Fibroblast of skin of scalp (primary cell): ENCODE measurements around the gene ADRA2C.

Experiments
- DNase-seq: peaks from one replicate; pipeline ENCODE4 v3.0.0-alpha.2; 2013

Gene ADRA2C

DNA sequence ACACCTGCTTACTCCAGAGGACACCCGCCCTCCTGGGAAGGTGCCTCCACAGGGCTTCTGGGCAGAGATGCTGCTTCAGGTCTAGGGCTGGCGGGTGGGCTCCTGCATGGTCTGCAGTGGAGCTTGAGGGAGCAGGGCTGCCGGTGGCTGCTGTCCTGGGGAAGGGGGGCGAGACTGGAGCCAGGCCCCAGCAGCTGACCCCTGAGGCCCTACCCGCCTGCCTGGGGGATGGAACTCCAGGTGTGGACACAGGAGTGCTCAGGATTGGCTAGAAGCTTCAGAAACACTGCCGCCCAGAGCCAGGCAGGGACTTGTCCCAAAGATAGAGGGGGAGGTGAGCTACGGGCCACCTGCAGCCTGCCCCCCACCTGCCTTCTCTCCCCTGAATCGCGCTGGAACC is 33.0 kb upstream of the ADRA2C start:
- DNase-seq = no peak

DNA sequence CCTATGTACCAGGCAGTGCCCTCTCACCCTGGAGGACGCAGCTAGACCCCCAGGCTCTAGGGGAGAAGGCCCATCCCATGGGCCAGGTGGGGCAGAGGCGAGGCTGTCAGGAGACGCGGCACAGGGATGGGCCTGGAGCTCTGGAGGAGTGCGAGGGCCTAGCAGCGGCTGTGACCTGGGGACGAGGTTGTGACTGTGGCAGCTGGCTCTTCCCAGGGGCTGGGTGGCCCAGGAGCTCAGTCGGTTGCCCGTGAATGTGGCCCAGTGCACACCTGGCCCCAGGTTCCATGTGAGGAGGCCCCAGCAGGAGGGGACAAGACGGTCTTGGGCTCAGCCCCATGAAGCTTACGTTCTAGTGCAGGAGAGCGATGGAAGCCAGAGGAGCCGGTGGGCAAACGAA is 31.0 kb upstream of the ADRA2C start:
- DNase-seq = no peak

DNA sequence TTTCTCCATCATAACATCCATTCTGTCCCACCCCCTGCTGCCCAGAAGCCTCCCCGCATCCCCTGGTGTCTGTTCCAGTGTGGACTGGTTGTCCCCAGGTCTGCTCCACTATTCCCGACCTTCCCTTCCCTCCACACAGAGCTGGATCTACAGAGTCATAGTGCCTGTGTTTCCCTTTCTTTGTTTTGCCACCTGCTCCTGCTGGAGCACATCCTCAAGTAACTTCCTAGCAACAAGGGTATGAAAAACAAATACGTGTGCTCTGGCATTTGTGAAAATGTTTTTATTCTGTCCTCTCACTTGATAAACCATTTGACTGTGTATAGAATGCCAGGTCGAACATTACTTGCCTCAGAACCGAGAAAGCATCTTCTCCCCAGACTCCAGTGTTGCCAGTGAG is 29.9 kb upstream of the ADRA2C start:
- no peak for DNase-seq

DNA sequence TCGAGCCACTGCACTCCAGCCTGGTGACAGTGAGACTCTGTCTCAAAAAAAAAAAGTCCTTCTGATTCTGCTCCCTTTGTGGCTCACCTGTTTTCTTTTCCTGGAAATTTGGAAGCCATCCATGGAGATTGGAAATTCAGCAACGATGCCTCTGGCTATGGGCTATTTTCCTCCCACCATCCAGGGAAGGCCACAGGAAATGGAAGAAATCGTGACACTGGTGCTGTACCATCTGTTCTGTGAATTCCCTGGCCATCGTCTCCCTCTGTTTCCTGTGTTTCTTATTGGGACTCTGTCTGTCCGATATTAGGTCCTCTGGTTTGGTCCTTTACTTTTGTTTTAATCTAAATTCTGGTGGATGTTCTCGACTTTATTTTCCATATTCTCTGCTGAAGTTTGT is 29.4 kb upstream of the ADRA2C start:
- no peak for DNase-seq

DNA sequence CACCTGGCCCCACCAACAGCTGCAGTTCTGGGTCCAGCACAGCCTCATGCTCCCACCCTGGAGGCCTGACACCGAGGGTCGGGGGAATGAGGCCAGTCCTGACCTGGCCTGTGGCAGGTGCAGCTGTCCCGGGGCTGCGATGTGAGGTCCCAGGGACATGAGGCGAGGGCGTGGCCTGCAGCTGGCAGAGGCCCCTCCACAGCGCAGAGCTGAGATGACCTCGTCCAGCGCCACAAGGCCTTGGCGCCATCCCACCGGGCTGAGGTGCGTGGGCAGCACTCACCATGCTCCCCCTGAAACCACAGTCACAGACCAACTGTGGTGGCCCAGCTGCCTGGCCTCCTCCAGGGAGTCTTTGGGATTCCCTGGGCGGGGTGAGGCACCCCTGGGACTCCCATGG is 26.6 kb upstream of the ADRA2C start:
- no peak for DNase-seq

DNA sequence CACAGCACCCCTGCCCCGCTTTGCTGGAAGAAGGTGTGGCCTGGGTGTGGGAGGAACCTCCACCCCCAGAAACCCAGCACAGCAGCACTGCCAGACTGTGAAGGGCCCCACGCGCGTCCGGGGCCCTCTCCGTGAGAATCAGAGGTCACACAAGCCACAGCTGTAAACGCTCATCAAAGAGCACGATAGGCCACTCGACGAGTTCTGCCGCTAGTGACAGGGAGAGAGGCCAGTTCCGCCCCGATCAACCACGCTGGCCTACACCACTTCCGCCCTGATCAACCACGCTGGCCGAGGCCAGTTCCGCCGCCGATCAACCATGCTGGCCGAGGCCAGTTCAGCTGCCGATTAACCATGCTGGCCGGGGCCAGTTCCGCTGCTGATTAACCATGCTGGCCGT is 25.9 kb upstream of the ADRA2C start:
- DNase-seq = no peak

DNA sequence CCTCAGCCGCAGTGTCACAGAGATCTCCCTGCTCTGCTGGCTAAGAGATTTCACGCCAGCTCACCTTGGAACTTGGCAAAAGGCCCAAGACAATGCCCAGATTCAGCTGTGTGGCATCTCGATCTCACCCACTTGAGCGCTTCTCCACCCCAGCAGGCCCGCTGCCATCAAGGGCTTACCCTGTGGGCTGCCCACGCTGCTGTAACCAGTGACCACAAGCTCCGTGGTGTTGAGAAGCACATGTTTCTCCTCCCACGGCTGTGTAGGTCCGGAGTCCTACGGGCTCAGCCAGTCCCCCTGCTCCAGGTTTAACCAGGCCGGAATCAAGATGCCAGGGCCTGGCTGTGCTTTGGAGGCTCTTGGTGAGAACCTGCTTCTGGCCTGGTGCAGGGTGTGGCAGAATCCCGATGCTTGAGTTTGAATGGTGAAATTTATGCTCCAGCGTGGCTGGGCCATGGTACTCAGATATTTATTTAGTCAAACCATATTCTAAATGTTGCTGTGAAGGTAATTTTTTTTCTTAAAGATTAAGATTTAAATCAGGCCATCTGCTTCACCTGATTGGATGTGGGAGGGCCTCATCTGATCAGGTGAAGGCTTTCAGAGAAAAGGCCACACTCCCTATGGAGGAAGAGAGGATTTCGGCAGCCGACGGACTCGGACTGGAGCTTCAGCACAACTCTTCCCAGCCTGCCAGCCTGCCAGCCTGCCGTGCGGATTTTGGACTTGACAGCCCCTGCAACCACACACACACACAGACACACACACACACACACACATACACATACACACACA is 24.8 kb upstream of the ADRA2C start:
- DNase-seq = no peak

DNA sequence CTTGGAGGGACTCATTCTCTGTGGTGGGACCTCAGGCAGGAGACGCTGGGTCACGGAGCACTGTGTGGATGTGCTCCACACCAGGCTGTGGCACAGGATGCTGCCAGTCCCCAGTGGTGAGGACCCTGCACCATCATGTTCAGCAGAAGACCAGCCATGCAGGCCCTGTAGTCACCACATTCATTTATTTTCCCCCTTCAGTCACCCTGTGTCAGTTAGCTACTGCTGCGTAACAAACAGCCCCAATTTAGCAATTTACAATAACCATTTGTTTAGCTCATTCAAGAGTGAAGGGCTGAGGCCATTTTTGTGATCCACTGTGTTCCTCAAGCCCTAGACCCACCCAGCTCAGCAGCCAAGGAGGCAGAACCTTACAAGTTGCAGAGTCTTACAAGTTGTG is 23.6 kb upstream of the ADRA2C start:
- no peak for DNase-seq

DNA sequence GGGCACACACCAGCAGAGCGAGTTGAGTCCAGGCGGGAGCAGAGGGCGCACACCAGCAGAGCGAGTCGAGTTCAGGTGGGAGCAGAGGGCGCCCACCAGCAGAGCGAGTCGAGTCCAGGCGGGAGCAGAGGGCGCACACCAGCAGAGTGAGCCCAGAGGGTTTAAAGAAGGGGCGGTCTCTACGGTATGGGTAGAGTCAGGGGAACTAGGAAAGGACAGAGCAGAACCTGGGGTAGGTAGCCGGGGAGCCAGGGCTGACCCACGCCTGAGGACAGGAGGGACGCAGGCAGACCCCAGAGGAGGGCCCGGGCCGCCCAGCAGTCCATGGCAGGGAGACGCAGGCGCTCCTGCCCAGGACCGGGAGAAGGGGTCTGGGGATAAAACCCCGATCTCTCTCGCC is 22.0 kb upstream of the ADRA2C start:
- DNase-seq = no peak

DNA sequence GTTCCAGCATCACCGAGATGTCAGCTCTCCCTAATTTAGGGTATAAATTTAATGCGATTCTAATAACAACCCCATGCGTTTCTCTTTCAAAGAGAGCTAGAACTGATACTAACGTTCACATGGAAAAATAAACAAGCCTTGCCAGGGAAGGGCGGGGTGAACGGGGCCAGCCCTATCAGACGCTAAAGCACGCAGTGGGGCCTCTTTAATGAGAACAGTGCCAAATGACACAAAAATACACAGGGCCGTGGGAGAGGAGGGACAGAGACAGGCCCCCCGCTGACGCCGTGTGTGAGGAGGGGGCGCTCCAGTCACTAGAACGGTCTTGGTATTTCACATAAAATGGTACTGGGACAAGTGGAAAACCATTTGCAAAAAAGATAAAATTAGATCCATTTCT is 21.3 kb upstream of the ADRA2C start:
- DNase-seq = no peak

DNA sequence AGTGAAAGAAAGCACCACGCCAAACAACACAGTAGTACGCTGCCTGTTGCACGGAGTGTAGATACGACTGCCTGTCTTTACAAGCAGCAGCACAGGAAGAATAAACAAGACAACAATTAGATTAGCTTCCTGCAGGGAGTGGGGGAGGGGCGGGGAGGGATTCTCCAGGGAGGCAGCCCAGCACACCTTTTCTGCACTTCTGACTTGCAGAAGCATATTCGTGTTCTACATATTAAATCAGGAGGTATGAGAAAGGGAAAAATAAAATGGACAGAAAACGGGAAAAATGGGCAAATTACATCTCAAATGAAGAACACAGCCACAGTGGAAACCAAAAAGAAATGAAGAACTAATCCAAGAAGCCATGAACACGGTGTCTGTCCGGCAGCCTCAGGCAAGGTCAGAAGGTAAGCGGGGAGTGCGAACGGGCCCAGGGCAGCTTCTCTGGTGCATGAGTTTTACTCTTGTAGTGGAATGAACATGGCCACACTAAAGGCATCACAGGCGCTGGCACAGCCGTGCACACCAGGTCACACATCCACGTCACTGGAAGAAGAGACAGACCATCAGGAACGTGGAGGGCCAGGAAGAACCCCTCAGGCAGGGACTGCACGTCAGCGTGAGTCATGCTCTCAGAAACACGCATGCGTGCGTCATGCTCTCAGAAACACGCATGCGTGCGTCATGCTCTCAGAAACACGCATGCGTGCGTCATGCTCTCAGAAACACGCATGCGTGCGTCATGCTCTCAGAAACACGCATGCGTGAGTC is 20.1 kb upstream of the ADRA2C start:
- DNase-seq = no peak

DNA sequence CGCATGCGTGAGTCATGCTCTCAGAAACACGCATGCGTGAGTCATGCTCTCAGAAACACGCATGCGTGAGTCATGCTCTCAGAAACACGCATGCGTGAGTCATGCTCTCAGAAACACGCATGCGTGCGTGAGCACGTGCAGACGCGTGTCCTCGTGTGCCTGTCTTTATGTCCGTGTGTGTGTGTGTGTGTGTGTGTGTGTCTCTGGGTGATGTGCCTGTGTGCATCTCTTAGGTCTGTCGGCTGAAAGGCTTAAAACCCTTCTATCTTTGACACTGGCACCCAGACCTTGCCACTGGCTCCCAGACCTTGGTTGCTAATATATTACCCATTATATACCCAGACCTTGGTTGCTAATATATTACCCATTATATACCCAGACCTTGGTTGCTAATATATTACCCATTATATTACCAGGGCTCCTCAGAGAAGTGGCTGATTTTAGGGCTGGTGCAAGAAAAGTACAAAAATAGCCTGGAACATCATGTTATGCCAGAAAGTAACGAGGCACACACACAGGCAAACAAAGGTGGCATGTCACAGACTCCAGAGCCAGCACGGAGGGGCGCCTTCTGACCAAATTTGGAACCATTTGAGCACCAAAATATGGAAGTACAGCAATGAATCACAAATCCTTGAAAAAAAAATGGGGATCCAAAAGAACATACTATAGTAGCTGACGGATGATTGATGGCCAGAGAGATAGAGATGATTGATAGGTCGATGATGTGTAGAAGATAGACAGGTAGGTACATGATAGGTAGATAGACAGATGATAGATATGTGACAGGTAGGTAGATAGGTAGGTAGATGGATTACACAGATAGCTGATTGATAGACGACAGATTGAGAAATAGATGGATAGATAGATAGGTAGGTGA is 19.2 kb upstream of the ADRA2C start:
- no peak for DNase-seq

DNA sequence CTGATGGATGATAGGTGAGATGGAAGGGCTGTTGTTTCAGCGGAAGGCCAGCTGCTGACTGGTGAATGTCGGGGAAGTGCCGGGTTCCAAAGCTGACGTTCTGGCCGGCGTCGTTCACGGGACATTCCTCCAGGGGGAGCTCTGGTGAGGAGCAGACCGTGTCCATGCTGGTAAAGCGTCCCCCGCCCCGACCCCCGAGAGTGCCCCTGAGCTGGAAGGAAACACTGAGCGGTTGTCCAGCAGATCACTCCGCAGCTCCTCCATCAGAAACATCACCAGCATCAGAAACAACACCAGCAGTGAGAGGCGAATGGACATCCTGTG is 18.6 kb upstream of the ADRA2C start:
- DNase-seq = no peak

DNA sequence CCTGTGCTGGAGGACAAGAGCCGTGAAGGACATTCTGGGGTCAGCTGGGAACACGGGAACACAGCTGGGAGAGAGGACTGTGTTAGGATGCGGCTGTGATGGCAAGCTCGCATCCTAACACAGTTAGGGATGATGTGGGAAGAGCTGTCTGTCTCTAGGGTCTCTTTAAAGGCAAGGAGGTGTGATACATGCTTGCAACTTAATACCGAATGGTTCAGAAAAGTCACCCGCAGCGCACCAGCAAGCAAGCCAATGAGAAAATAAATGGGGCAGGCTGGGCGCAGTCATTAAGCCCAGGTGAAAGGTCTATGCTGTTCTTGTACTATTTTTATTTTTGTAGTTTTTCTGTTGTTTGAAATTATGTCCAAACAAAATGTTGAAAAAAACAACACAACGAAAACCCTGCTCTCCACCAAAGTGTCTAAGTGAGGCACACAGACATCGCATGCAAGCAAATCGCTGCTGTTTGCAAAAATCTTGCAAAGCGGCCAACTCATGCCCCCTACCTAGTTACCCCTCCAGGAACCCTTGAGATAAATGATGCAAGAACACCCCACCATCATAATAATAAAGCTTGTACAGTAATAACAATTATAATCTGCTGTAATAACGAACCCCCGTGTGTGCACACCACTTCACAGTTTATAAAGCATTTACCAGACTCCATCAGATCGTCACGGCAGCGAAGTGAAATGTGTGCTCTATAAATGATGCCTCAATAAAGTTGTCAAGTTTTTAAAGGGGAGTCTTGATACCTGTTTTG is 17.9 kb upstream of the ADRA2C start:
- DNase-seq = no peak

DNA sequence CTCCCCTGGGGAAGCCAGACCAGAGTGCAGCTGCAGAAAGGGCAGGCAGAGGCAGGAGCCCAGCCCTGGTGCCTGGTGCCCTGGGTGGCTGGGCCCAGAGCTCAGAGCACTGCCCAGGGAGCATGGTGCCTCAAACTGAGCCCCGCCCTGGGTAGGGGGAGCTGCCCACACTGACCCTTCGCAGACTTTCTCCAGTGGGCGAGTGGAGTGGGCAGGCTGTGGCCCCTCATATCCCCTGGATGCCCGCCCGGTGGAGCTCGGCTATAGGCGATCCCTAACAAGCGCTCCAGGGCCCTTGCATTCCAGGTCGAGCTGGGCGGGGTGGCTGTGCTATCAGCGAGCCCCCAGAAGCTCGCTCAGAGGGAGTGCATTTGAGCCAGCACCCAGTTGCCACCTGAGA is 17.1 kb upstream of the ADRA2C start:
- DNase-seq = no peak

DNA sequence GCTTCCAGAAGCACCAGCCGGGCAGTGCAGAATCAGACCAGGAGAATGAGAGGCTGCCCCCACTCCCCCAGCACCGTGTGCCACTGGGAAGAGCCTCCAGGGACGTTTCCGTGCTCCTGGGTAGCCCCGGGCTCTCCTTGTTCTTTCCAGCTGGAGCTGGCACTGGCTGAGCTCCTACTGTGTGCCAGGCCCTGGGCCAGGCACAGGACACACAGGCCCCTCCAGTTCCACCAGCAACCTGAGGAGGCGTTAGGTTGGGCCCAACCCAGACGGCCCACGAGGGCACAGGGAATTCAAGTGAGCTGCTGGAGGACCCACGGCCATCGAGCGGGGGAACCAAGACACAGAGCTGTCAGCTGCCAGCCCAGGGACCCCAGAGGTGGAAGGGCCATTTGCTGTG is 15.9 kb upstream of the ADRA2C start:
- DNase-seq = no peak

DNA sequence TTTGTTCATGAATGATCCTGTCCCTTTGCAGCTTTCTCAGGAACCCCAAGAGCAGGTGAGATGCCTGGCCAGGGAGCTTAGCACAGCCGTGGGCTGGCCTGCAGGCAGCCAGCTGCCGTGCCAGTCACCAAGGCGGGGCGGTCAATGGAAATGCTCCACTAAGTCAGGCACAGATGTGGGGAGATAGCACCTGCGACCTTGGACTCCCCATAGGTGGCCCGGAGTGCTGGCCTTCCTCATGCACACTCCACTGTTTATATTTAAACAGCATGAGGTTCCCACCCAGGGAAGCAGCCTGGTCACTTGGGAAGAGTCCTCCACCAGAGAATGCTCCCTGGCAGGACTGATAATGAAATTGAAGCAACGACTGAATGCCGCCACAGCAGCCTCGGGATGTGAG is 14.2 kb upstream of the ADRA2C start:
- no peak for DNase-seq

DNA sequence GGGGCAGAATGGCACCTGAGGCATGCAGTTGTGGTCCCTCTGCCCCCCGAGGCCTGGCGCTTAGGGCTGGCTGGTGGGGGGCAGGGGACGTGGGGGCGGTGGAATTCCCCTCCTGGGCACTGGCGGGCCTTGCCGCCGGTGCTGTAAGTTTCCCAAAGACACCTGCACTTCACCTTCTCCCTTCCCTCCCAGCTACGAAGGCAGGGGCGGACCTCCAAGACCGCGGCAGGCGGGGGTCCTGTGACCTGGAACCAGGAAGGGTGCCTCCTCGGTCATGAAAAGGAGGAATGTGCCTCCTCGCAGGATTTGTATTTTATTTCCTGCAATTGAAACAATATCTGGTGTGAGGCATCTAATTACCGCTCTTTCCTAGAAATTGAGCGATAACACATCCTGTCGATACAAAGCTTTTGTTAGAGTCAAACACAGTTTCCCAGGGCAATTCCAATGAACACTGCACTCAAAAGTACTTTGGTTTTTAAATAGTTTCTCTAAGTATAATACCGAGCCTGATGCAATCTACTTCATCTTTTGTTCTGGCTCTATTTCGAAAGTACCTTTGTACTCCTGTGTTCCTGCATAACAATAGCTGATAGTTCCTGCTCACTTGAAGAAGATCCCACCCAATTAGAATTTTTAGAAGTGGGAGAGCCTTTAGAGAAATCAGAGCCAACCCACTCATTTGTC is 12.3 kb upstream of the ADRA2C start:
- no peak for DNase-seq

DNA sequence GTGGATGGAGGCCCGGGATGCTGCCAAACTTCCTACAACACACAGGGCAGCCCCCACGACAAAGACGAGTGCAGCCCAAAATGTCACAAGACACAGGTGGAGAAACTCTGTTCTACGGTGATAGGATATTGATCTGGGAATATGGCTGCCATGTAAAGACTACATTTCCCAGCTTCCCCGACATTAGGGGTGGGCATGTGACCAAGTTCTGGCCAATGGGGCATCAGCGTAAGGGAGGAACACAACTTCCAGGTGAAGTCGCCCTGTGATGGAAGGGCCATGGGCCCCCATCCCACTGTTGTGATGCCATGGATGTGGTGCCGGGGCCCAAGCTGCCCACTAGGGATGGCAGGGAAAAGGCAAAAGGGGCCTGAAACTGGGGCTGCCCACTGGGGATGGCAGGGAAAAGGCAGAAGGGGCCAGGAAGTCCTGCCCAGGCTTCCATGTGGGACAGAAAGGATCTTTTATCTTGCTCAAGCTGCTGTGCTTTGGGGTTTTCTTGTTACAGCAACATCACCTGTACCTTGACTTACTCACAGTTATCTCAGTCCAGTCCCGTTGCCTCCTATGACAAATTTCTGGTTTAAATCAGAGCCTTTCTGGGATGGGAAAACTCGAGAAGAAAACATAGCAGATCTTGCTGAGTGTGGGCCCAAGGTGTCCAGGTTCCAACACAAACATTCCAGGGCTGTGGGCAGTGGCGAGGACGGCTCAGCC is 9.7 kb upstream of the ADRA2C start:
- no peak for DNase-seq

DNA sequence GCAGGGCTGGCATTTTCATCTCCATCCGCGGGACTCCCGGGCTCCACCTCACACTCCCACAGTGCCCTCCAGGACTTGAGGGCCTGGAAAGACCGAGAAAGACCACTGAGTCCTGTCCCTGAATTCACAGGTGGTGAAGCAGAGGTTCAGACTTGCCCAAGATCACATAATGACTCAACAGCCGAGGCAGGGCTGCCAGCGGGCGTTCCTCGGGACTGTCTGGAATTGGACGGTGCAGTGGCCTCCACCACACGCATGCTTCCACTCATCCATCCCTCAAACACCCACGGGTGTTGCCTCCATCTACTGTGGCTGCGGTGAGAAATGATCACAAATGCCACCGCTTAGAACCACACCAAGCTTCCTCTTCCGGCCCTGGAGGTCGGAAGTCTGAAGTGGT is 6.9 kb upstream of the ADRA2C start:
- DNase-seq = no peak

DNA sequence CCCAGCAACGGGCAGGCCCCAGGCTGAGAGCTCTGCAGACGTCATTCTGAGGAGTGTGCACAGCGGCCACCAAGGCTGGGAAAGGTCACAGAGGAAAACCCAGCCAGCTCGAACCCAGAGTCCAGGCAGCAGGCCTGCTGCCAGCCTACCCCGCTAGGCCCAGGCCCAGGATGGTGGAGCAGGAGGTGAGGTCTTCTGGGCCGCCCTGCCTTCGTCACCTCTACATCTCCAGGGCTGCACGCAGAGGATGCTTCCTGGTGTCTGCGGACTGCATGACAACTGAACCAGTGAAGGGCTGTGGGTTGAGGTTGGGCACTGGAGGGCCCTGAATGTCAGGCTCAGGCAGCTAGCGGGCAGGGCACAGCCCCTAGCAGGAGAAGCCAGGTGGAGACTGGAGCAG is 5.8 kb upstream of the ADRA2C start:
- DNase-seq = no peak
